Activated CD4-positive, alpha-beta T cell treated with anti-CD3 and anti-CD28 coated beads, Interleukin-2, amount 50 U/mL, for 1 hour (primary cell): Measurements from ENCODE around the gene LARP1.
"Not testable (repeated sequence)": the region's sequence is repeated elsewhere in the genome, so short reads cannot be mapped to it uniquely, and the experiment has no call there.

Experiments
- DNase-seq: peaks from one replicate; pipeline ENCODE4 v3.0.0-alpha.2; 2020

LARP1 gene

GRCh38 chr5:154797762-154798161, 42.6 kb downstream of the LARP1 start:
- DNase-seq = no peak

GRCh38 chr5:154800582-154800981, 45.4 kb downstream of the LARP1 start:
- no peak for DNase-seq

- DNase-seq = no peak
Observed at GRCh38 chr5:154801083-154801482, 45.9 kb downstream of the LARP1 start.

- no peak for DNase-seq
Observed at GRCh38 chr5:154802050-154802449, 46.9 kb downstream of the LARP1 start.

- DNase-seq = no peak
Observed at GRCh38 chr5:154806176-154806575, 51.0 kb downstream of the LARP1 start.

GRCh38 chr5:154811239-154811638, 56.1 kb downstream of the LARP1 start:
- DNase-seq = no peak

DNA sequence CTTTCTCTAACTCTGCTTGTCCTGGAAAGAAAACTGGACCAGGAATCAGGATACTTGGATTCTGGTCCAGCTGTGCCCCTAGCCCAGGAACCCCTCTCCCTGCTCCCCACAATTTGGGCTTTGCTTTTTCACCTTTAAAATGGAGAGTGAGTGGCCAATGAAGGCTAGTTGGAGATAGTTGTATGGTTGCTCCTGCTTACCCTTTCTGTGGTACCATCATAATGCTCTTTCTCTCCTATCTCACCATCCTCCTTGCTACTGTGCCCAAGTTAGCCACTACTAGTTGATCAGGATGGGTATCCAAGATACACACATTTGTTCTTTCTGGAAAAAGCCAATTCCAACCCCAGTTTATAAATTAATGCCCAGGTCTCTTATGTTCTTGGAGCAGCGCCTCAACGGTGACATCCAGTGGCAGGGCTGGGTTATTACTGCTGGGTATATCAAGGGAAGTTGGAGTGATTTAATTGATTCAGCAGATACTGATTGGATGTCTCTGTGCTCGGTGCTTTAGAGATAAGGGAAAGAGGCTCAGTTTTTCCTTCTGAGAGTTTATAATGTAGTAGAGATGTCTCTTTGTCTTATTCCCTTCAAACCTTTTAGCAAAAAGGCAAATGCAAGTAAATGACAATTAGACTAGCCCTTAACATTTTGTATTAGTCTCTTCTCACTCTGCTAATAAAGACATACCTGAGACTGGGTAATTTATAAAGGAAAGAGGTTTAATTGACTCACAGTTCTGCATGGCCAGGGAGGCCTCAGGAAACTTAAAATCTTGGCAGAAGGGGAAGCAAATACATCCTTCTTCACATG, 56.7 kb downstream of the LARP1 start:
- peak; percentile 73 for DNase-seq

- DNase-seq = no peak
Observed at GRCh38 chr5:154813158-154813557, 58.0 kb downstream of the LARP1 start.

- peak; percentile 16 for DNase-seq
Observed at GRCh38 chr5:154813736-154814135, 58.6 kb downstream of the LARP1 start.

DNA sequence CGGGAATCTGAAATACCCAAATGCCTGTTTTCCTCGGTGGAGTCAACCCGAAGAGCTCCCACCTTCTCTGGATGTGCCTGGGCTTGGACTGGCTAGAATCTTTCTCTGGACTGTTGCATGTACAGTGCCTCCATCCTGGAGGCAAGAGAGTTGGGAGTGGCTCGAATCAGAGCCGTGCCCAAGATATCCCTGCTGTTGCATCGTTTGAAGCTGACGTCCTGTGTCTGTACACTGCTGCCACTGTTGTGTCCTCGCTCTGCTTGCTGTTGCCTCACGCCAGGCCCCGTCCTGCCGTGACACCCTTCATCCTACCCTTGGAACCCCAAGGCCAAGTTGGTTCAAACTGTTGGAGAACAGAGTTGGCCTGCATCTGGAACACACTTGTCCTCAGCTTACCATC, 59.8 kb downstream of the LARP1 start:
- DNase-seq = no peak

- DNase-seq = no peak
Observed at GRCh38 chr5:154815684-154816247, 60.6 kb downstream of the LARP1 start.

GRCh38 chr5:154816891-154817492, 61.8 kb downstream of the LARP1 start:
- no peak for DNase-seq

GRCh38 chr5:154817815-154818214, 62.6 kb downstream of the LARP1 start:
- DNase-seq = no peak

- no peak for DNase-seq
Observed at GRCh38 chr5:154818471-154819116, 63.4 kb downstream of the LARP1 start.

DNA sequence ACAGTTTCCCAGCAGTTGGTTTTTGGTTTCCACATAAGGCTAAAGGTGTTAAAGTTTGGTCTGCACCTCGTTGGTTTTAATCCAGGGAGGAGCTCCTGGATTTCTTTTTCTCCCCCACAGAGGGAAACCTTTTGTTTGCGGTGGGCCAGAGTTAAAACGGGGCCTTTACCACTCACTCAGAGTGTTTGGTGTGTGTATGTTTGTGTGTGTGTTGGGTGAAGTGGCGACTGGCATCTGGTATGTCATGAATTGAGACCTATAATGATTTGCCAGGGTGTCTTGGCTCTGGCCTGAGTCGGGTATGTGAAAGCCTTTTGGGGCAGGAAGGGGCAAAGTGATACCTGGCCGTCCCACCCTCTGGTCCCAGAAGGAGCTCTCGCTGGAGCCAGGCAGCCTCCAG, 64.4 kb downstream of the LARP1 start:
- DNase-seq = no peak

GRCh38 chr5:154820383-154820782, 65.2 kb downstream of the LARP1 start:
- DNase-seq = no peak

- DNase-seq = not testable (repeated sequence)
Observed at GRCh38 chr5:154822896-154823295, 67.7 kb downstream of the LARP1 start.

DNA sequence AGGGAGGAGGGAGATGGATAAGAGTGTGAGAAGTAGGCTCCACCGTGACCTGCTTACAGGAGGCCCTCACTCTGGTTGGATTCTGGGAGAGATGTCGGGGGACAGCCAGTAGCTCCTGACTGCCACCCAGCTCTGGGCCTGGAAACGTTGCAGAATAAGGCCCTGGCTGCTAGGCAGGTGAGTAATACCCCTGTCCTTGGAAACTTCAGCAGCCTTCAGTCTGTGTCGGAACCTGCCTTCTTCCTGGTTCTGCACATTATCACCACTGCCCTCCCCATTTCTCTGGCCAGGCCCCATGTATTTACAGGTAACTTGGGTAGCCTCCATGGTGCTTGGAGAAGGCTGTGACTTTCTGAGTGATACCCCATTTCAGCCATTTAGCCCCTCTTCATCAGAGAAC, 68.4 kb downstream of the LARP1 start:
- no peak for DNase-seq

- no peak for DNase-seq
Observed at GRCh38 chr5:154824070-154824469, 68.9 kb downstream of the LARP1 start.

DNA sequence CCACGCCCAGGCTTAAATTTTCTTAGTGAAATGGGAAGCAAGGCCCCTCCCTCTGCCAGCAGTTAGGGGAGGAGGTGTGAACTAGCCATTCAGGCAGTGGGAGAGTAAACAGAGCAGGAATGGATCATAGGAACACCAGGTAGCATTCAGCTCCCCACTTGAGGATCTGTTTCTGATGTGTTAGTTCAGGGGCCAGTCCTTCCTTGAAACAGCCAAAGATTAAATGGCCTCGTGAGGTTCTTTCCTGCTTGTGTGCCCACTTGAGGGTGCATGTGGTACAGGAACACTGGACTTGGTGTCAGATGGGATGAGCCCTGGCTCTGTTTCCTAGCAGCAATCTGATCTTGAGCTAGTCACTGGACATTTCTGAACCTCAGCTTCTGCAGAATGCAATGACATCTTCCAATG, 74.0 kb downstream of the LARP1 start:
- no peak for DNase-seq

GRCh38 chr5:154829589-154830218, 74.5 kb downstream of the LARP1 start:
- peak; percentile 8 for DNase-seq

DNA sequence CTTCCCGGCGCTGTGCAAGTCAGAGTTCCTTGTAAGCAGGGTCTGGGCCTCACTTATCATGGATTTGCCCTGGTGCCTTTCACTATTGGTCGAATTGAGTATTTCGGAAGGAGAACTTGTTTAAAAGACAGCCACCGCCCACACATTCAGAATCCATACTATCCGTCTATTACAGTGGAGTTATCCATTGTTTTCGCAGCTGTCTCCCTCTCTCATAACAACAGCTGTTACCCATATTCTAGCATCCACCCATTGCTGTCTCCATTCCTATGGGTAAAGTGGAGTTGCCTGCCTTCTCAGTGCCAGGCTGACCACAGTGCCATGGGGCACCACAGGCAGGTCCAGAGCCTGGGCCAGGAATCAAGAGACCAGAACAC, 75.0 kb downstream of the LARP1 start:
- DNase-seq = no peak

DNA sequence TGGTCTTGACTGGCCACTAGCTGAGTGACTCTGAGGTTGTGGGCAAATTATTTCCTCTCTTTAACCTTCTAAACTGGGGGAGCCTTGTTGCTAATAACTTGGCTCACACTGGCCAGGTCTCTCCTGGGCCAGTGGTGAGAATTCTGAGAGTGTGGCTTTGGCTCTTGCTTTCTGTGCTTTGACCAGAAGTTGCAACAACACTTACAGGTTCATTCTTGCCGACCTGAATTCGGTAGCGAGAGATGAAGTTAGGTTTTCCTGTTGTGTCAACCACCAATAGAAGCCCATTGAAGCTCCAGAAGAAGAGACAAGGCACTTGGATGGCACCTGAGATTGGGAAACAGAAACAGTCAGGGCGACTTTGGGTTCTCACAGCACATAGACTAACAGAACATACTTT, 75.4 kb downstream of the LARP1 start:
- DNase-seq = no peak
